ENCODE data around the gene VCL.

GRCh38 chr10:74097776-74098175 is 99.9 kb downstream of the VCL start:
- TF ChIP-seq EZH2 (IDR thresholded peaks at IDR 0.05; ENCODE audit: low read length, unreplicated experiment), result no peak
- no peak for TF ChIP-seq CTCF (conservative IDR thresholded peaks at IDR 0.05; ENCODE audit: low read depth, low read length)
